ENCODE measurements around the gene ZSCAN5A.

- no peak for TF ChIP-seq CTCF (IDR thresholded peaks at IDR 0.05)
- TF ChIP-seq POLR2A (IDR thresholded peaks at IDR 0.05) = no peak
Observed at GRCh38 chr19:56201973-56202372, 112.7 kb downstream of the ZSCAN5A start, which contains the start of gene ZSCAN5C.
